Kasumi-1 (cell line): ENCODE results near the gene KRTAP5-5.
"Not testable (repeated sequence)": the region's sequence is repeated elsewhere in the genome, so short reads cannot be mapped to it uniquely, and the experiment has no call there.

Source experiments
- DNase-seq, 2 experiments: peaks; one replicate each; lab custom pipeline; 2025; lab: John Stamatoyannopoulos, UW

The KRTAP5-5 gene

DNA sequence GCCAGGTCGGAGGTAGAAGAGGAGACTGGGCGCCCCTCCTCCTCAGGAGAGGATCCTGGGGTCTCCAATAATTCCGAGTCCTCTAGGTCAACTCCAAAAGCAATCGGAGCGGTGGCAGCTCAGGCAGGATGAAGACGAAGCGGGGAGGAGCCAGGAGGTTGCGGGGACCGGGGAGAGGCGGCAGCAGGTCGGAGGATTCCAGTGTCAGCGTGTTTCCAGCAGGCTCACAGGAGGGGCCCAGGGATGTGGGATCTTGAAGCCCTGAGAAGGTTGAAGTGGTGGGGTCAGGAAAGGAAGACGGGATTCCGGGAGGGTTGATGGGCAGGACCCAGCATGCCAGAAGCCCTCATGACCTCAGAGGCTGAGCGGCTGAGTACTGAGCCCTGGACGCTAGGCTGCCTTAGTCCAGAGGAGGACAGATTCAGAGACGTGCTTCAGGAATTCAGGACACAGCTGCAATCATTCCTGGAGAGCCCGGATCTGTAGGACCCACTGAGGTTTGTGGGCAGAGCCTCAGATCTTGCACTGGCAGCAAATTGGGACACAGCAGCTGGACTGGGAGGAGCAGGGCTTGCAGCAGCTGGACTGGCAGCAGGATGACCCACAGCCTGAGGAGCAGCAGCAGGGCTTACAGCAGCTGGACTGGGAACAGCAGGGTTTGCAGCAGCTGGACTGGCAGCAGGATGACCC is 22.3 kb upstream of the KRTAP5-5 start:
- not testable (repeated sequence) for DNase-seq

DNA sequence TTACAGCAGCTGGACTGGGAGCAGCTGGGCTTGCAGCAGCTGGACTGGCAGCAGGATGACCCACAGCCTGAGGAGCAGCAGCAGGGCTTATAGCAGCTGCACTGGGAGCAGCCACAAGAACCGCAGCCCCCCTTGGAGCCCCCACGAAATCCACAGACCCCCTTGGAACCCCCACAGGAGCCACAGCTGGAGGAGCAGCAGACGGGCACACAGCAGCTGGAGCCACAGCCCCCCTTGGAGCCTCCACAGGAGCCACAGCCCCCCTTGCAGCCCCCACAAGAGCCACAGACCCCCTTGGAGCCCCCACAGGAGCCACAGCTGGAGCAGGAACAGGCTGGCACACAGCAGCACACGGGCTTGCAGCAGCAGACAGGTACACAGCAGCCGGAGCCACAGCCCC is 21.7 kb upstream of the KRTAP5-5 start:
- not testable (repeated sequence) for DNase-seq

DNA sequence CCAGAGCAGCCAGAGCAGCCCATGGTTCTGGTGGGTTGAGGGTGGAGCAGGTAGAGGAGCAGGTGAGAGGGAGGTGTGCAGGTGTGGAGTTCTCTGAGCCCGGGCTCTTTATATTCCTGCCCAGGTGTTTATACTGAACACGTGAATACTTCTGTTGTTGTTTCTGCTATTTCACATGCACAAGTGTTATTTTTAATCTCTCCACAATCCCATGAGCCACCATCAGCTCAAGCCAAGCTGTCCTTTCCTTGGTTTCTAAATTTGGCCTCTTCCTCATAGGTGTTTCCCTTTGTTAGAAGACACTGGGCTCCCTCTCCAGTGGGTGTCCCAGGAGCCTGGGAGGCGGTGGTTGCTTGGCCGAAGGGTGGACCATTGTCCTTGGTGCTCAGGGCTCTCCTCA is 21.2 kb upstream of the KRTAP5-5 start, which contains the start of gene KRTAP5-3:
Gene KRTAP5-3 (minus strand): TSS at position 101 of the 400 bp plus-strand sequence. CDS start 78 bp downstream, at position 23.
- DNase-seq, result no peak

DNA sequence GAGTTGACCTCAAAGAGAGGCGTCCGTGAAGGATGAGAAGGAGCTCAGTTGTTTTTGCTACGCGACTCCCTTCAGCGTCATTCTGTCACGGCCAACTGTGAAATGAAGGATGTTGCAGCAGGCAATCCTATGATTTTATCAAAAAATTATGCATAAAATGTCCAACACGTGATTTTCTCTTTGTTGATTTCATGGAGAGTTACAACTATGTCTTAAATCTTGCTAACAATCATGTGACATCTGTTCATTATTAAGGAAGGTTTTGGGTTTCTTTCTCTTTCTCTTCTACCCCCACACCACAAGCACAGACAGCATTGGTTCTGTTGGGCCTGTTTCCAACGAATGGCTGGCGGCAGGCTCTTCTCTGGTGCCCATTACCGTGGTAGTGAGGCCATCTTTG is 11.3 kb upstream of the KRTAP5-5 start:
- DNase-seq, result no peak

DNA sequence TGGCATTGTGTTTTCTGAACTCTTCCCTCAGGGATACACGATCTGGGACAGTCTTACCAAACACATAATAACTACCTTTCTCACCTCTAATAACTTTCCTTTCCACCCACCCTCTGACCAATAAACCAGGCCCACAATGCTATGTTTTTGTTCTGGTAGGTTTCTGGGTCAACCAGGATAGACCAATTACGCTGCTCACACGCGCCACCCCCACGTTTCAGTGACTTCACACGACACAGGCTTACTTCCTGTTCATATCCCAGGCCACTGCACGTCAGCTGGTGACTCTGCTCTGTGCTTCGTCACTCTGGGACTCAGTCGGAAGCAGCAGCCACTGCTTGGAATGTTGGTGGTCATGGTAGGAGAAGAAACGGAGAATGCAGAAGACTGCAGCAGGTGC is 10.1 kb upstream of the KRTAP5-5 start:
- DNase-seq, result no peak

DNA sequence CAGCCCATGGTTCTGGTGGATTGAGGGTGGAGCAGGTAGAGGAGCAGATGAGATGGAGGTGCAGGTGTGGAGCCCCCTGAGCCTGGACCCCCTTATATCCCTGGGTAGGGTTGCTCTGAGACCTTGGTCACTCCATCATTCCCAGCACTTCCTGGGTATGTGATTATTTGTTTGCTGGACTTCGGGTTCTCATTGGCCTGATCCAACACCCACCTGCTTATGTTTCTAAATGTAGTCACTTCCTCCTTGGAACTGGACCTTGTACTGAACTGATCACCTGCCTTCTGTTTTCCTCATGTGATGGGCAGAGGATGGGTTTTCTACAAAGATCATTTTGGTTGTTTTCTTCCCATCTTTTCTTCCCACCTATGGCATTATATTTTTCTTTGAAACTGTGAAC is 7.5 kb upstream of the KRTAP5-5 start, which contains the start of gene KRTAP5-4:
Gene KRTAP5-4 (minus strand): TSS at position 53 of the 400 bp plus-strand sequence. CDS start 45 bp downstream, at position 8.
- DNase-seq, result no peak

DNA sequence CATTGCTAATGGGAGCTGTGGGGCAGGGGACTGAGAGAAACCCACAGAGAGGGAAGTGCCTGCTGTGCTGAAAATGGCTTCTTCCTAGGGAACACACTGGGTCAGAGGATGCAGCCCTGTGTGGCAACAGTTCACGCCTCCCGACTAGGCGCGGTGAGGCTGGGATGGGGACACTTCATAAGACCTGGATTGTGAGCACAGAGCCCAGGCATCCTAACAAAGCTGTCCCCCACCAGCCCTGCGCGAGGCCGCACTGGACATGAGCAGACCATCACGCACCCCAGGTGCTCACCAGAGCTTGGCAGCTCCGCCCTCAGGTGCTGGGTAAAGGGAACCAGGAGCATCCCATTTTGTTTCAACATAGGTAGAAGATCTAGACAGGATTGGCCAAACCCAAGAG is 5.9 kb upstream of the KRTAP5-5 start:
- no peak for DNase-seq

DNA sequence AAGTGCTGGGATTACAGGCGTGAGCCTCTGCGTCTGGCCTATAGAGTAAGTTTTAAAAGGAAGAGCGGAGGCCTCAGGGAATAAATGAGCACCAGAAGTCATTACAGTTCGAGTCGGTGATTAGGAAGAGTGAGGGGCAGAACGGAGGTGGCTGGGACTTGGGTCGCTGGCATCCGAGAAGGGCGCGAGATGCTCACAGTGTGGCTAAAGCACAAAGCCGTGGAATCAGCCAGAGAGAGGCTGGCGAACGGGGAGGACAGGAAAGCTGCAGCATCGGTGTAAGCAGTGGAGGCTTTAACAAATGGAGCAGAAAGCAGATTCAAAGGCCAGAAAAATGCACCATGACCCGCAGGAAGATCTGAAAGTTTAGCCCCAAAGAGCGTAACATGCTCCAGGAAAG is 5.0 kb upstream of the KRTAP5-5 start:
- no peak for DNase-seq

DNA sequence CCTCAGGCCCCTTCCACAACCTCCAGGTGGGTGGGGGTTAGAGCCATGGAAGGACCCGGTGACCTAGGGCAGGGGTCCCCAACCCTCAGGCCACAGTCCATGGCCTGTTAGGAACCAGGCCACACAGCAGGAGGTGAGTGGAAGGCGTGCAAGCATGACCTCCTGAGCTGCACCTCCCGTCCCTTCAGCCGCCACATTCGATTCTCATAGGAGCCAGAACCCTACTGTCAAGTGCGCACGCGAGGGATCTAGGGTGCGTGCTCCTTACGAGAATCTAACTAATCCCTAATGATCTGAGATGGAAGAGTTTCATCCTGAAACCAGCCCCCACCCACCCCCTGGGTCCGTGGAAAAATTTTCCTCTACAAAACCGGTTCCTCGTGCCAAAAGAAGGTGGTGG is 4.0 kb upstream of the KRTAP5-5 start:
- no peak for DNase-seq

DNA sequence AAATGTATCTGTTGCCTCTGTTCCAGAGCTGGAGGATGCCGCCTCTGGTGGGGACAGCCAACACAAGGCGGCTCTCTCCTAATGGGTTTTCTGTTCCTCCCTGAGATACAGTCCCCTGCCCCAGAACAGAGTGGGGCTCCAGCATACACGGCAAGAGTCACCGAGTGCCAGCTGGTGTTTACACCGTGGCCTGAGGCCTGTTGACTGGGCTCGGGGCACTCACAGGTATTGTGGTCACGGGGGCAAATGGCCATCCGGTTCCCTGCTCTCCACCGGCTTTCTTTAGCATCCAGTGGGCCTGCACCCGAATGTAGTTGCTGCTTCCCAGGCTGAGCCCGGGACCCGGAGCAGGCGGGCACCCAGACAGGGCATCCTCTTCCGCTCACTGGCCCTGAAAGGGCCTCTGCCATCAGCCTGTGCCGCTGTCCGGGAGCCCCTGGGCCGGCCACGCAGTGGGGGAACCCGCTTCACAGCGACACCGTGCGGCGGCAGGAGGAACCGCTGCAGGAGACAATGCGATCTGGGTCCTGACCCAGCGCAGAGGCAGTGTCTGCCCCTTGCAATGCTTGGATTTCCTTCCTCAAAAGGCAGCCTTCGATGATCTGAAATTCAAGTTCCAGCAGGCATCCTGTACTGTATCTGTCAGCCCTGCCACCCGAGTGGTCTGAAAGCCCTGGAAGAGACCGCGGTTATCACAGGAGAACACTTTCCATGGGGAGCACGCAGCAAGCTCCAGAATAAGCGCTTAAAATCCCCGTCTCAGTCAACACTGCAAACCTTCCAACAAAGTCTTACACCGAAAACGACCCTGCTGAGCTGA is 859 bp upstream of the KRTAP5-5 start:
- DNase-seq, result peak; percentile 53 to 57

DNA sequence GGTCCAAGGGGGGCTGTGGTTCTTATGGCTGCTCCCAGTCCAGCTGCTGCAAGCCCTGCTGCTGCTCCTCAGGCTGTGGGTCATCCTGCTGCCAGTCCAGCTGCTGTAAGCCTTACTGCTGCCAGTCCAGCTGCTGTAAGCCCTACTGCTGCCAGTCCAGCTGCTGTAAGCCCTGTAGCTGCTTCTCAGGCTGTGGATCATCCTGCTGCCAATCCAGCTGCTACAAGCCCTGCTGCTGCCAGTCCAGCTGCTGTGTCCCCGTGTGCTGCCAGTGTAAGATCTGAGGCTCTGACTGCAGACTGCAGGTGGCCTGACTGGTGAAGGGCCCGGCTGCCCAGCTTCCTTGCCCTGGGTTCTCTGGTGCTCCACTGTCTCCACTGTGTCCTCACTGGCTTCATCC is 696 bp downstream of the KRTAP5-5 start:
- DNase-seq, result no peak

DNA sequence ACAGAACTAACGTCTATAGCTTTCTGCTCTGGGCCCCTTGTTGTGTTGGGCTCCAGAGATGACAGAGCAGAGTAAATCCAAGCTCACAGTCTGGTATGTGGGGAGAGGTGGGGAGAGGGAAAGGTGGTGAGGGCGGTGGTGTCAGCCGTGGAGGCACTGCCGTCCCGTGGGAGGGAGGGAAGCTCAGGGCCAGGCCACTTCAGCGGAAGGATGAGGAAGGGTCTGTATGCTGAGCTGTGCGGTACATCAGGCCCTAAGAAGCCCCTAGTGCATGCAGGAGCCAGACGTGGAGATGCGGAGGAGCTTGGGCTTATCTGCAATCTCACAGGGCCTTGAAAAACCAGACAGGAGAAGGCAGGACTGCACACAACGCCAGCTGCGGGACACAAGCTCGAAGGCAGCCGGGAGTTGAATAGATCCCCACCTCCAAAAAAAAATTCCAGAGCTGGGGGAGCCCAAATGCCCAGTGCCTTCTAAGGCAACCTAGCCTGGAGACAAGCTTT is 1.5 kb downstream of the KRTAP5-5 start:
- DNase-seq, result no peak

DNA sequence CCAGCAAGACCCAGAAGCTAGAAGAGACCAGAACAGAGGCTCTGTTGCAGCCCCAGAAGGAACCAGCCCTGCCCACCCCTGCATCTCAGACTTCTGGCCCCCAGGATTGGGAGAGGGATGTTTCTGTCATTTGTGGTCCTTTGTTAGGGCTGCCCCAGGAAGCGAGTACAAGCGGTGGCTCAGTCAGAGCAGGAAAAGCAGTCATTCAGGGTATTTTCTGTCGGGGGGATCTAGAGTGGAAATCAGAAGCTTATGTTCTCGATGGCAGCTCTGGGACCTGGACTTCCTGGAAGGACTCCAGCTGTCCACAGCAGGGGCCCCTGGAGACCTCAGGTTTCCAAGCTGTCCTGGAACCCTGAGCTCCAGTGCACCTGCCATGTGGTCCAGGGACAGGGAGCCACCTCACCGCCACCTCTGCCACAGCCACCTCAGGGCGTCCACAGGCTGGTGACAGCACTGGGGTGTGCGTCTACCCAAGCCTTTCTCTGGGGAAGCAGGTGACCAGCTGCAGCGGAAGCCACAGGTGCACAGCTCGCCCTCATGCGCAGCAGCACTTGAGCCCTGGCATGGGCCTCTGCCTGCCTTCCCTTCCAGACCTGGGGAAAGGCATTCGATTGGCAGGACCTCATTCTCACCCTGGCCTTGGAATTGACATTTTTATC is 2.6 kb downstream of the KRTAP5-5 start:
- no peak for DNase-seq

DNA sequence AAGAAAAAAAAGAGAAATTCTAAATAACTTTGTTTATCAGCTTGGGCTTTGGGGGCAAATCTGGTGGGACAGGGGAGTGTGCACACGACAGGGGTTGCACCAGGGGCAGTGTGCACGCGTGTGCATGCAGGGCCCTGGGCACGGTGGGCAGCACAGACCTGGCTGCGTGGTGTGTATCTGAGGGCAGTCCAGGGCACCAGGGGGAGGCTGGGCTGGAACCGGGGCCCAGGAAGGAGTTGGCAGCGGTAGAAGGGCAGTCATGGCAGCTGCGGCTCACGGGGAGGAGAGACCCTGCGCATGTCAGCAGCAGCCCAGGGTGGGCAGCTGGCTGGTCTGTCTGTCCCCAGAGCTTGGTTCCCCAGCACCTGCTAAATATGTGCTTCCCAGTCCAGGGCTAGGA is 4.3 kb downstream of the KRTAP5-5 start:
- DNase-seq, result no peak

DNA sequence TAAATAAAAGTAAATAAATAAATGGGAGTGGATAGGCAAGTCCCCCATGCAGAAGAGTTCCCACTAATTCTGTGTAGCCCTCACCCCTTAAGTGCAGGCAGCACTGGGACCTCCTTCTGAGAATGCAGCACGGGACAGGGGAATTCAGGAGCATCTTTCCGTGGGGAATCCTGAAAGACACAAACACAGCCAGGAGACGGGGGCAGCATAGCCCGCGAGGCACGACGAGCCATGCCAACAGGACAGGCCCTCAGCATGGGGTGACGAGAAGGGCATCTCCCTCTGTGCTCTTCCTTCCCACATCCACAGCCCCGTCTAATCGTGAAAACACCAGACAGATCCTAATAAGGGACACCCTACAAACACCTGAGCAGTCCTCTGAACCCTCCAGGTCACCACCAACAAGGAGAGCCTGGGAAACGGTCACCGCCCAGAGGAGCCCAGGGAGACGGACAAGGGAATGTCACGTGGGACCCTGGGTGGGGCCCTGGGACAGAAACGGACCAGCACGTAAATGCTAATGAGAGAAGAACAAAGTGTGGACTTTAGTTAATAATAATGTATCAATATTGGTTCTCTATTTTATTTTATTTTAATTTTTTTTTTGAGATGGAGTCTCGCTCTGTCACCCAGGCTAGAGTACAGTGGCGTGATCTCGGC is 6.8 kb downstream of the KRTAP5-5 start:
- no peak for DNase-seq

DNA sequence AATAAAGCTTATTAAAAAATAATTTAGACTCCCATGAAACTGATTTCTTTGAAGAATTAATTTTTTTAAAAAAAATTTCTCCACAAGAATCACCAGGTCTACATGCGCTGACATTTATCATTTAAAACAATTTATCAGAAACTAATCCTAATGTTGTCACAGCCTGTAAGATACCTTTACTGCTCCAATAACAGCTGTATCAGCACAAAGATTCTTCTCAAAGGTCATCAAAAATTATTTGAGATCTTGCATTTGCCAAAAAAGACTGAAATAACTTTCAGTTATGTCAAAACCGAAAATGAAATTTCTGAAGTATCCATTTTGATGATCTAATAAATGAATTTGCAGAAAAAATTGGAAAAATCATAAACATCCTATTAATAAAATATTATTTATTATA is 8.1 kb downstream of the KRTAP5-5 start:
- no peak for DNase-seq

DNA sequence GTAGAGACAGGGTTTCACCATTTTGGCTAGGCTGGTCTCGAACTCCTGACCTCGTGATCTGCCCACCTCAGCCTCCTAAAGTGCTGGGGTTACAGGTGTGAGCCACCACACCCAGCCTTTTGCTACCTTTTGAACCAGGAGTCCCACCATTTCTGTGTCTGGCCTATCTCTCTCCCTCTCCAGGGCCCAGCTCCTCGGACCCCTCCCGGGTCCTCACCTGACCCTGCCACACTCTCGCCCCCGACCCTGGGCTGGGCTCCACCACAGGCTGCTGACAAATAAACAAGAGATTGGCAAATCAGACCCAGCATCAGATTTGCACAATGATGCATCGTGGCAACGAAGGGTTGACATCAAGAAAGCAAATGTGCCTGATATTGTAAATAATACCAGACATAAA is 8.8 kb downstream of the KRTAP5-5 start:
- DNase-seq, result no peak

DNA sequence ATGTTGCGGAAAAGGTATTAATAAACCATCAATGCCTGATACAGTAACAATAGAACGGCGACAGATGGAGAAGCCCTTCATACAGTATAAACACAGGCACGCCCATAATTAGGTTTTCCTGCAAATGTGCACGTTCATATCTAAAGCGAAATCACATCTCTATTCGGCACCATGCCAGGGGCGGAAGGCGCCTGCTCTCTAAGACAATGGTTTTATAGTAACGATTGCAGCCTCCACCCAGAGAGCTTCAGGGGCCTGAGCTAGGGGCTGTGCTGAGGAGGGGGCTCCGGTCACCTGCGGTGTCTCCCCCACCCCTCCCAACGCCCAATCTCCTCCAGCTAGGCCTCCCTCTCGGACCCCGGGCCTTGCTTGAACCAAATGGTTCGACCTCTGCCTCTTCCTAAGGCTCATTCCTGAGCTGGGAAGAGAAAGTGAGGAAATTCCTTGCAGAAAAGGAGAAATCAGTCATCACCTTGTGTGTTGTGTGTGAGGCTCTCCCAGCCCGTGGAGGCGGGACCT is 9.6 kb downstream of the KRTAP5-5 start:
- DNase-seq, result no peak

DNA sequence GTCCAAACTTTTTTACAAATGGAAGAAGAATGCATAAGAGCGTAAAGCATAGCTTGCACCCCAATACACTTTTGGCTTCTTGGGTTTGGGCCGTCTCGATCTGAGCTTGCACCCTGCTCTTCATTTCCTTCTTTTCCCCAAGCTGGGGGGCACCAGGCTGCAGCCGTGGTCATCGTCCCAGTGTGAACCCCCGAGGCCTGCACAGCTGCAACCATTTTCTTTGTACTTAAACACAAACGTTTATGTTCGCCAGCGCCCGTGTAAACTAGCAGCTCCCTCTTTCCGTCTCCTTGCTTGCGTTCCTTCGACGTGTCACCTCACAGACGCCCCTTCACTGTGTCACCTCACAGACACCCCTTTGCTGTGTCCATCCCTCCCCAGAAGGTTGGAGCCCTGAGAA is 10.1 kb downstream of the KRTAP5-5 start:
- DNase-seq, result no peak

DNA sequence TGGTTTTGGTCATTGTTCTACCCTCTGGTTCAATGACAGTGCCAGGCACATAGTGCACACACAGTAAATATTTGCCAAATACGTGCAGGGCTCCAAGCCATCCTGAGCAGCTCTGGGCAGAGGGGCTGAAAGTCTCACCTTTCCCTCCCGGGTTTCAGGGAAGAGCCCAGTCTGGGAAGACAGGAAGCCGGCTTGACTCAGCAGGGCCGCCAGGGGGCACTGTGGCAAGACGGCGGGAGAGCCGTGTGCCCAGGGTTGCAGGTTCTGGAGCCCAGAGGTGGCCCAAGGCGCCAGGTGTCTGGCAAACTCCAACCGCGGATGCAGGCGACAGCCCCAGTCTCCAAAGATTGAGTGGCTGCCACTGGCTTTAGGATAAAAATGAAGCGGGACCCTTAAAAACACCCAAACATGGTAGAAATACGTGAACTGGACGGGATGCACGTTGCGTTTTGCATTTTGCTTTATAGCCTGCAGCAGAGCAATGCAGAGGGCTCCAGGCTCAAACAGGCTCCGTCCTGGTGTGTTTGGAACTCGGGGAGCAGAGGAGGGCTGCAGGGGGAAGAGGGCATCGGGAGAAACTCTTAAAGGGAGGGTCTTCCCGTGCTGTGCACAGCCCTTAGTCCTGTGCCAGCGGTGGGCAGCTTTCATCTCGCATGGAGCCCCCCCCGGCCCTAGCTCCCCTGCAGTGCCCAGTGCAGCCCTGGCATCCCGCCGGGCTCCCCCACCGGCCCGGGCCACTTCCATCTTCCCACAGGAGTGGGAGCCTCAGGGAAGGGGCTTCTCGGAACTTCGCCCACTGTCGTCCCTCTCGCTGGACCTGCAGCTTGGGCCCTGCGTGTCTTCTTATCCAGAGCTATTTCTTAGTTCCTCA is 10.7 kb downstream of the KRTAP5-5 start:
- peak; percentile 29 to 32 for DNase-seq

DNA sequence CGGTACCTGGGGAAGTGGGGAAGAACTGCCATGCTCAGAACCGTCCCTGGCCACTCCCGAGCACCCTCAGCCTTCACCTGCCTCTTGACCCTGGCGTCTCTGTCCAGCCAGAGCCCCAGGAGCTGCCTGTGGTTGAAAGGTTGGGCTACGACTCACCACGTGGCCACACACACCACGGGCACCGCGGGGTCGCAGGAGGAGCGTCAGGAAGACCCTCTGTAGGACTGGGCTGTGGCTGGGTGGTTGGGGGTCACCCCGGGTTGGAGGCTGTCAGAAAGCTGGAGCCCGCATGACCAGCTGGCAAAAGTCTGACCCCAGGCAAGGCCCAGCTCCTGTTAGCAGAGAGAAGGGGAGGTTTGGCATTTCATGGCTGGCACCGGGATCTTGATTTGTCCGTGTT is 11.5 kb downstream of the KRTAP5-5 start:
- no peak for DNase-seq
